Omental fat pad (tissue), 4 donors: ENCODE results near the gene CCAR1. TPM values are rescaled to one million over a fixed set of nuclear protein-coding genes. Genes with fewer than 3 reads are reported as not detected.
"Not testable (repeated sequence)": the region's sequence is repeated elsewhere in the genome, so short reads cannot be mapped to it uniquely, and the experiment has no call there.

Source experiments
- ATAC-seq: fragments of 150-250 bp; one replicate; pipeline ENCODE4 v1.9.1; 2016; ENCODE audit warnings: mild to moderate bottlenecking, moderate library complexity; ENCODE audit not compliant: low FRiP score
- DNase-seq: peaks from one replicate; pipeline ENCODE4 v3.0.0-alpha.2; 2019; ENCODE audit warnings: low spot score
- CTCF ChIP-seq, 3 donors: fragments of 450-650 bp; IDR thresholded peaks; one replicate each; pipeline ENCODE4 v1.5.1; 2016 to 2017; ENCODE audit warnings: antibody characterized with exemption in 3 of 3, mild to moderate bottlenecking in 3 of 3, moderate library complexity in 2 of 3
- total RNA-seq, 4 donors: library from RNA; depleted of rRNA; stranded (reverse); fragments of >200 nt; gene quantifications; one replicate each; pipeline ENCODE4 v1.1.0, GENCODE V29; 2016

CCAR1 gene
- total RNA-seq = 10 to 100 TPM; 46.1 to 64.8 (median 53.1) TPM

DNA sequence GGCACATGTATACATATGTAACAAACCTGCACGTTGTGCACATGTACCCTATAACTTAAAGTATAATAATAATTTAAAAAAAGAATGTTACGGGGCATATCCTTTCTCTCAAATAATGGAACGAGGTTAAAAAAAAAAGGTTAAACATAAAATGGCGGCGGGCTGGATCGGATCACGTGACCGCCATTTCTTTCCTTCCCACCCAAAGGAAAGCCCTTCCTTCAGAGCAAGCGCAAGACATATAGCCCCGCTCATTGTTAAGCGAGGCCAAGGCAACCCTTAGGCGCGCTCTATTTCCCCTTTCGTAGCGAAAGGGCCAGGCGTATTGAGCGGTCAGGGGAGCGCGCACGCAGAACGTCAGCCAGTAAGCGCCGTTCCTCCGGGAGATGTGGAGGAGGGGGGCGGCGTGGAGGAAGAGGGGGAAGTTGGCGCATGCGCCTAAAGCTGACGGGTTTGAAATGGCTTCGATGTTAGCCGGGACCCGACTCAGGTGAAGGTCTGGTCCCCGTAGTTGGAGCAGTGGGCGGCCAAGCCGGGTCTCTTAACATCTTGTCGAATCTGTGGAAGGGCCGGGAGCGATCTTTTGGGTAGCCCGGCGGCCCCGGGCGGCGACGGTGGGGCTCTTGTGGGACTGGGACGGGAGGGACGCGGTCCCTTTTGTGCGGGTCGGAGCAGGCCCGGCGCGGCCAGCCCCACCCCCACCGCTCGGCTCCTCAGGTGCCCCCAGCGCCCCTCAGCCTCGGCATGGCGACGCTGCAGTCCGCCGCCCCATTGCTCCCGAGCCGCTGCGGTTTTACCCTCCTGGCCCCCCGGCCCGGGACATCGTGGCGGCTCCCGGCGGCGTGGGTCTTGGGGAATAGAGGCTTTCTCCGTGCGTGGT, at the start of gene CCAR1:
Gene CCAR1 (plus strand): TSS at position 447 of the 880 bp plus-strand sequence. CDS start 1,266 bp downstream, outside the sequence.
- no peak for TF ChIP-seq CTCF (IDR thresholded peaks at IDR 0.05)
- ATAC-seq (peak; percentile 100), DNase-seq (peak; percentile 88)

GRCh38 chr10:68684413-68684812, 36.6 kb upstream of the CCAR1 start:
- DNase-seq (no peak), ATAC-seq (no peak)
- TF ChIP-seq CTCF (IDR thresholded peaks at IDR 0.05) = no peak

DNA sequence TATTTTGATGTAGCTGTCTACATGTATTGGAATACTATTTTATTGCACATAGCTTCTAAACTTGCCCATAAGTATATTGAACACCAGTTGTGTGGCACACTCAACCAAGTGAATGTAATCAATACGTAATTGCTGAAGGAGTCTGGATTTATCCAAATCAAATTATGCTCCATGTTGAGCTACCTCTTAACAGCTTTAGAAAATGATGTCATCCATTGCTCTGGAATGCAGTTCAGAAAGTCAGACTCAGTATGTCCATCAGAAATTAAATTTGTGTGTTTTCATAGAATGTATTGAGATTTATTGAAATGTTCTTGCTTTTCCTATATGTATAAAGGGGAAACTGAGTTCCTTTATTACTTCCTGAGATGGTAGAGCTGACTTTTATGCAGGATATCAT, 25.0 kb upstream of the CCAR1 start:
- DNase-seq = no peak
- no peak for TF ChIP-seq CTCF (IDR thresholded peaks at IDR 0.05)
- ATAC-seq = no peak

DNA sequence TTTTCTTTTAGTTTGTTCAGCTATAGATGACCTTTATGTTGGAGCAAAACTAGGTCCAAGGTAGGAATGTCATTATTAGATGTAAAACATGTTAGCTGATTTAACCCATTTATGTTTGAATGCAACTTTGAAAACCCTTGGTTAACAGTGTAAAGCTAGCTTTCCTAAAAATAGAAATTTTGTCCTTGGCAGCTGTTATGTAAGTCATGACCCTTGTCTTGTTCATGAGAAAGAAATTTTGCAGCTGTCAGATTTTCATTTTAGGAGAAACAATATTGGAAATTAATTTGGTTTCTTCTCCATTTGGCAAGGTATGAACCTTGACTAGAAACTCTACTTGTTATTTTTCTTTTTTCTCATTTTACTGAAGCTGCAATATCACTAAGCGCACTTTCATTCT, 23.9 kb upstream of the CCAR1 start:
- DNase-seq (no peak), ATAC-seq (no peak)
- no peak for TF ChIP-seq CTCF (IDR thresholded peaks at IDR 0.05)

DNA sequence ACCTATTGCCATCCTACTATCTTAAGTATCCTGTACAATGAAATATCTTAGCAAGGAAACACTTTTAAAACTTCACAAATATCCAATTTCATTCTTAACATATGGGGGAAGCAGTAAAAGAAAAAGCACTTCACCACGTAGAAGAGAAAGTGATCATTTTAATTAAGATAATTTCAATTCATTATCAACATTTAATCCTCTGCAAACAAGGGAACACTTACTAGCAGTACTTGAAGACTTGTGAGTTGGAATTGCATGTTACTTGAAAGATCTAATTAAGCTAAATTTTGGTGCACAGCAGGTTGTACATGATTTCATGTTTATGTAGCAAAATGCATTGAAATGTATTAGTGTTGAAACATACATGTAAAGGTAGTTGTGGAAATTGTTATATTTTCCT, 20.8 kb upstream of the CCAR1 start:
- no peak for ATAC-seq
- DNase-seq = no peak
- no peak for TF ChIP-seq CTCF (IDR thresholded peaks at IDR 0.05)

- no peak for DNase-seq
- ATAC-seq = no peak
- TF ChIP-seq CTCF (IDR thresholded peaks at IDR 0.05) = no peak
Measured at GRCh38 chr10:68705548-68705947, 15.5 kb upstream of the CCAR1 start.

DNA sequence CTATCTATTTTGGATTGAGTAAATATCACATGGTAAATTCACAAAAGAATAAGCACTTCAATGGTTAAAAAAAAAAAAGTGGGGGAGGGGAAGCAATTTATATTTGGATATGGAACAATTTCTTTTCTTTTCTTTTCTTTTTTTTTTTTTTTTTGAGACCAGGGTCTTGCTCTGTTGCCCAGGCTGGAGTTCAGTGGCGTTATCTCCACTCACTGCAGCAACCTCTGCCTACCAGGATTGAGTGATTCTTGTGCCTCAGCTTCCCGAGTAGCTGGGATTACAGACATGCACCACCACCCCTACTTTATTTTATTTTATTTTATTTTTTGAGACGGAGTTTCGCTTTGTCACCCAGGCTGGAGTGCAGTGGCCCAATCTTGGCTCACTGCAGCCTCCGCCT, 12.1 kb upstream of the CCAR1 start:
- DNase-seq, ATAC-seq: not testable (repeated sequence)

GRCh38 chr10:68713065-68713464, 8.0 kb upstream of the CCAR1 start:
- not testable (repeated sequence) for ATAC-seq, DNase-seq
